Tibial nerve (tissue), 4 donors: ENCODE measurements around the gene PTK6. TPM values are rescaled to one million over a fixed set of nuclear protein-coding genes. Genes with fewer than 3 reads are reported as not detected.

ENCODE experiments used
- DNase-seq, 2 donors: peaks; one replicate each; pipeline ENCODE4 v3.0.0-alpha.2; 2019; ENCODE audit warnings: low spot score in 2 of 2
- H3K27ac ChIP-seq, 4 donors: fragments of 200-600 bp; sonication (generic) in 3 of 4; one replicate each; pipeline ENCODE4 v1.5.1; 2017 to 2019; ENCODE audit warnings: mild to moderate bottlenecking in 1 of 4
- H3K27me3 ChIP-seq, 2 donors: fragments of 200-600 bp; sonication (generic) in 1 of 2; one replicate each; pipeline versions ENCODE4 v1.5.1 to v1.6.0; 2017 to 2019
- H3K36me3 ChIP-seq, 3 donors: fragments of 200-600 bp; sonication (generic); one replicate each; pipeline ENCODE4 v1.5.1; 2018 to 2019
- H3K4me1 ChIP-seq, 4 donors: fragments of 200-600 bp; sonication (generic) in 3 of 4; one replicate each; pipeline ENCODE4 v1.5.1; 2017 to 2019
- H3K4me3 ChIP-seq, 4 donors: fragments of 200-600 bp; sonication (generic) in 3 of 4; one replicate each; pipeline ENCODE4 v1.5.1; 2017 to 2019; ENCODE audit warnings: mild to moderate bottlenecking in 1 of 4, moderate library complexity in 1 of 4
- H3K9me3 ChIP-seq, 4 donors: fragments of 200-600 bp; sonication (generic) in 3 of 4; one replicate each; pipeline ENCODE4 v1.5.1; 2017 to 2019
- EP300 ChIP-seq, 2 donors: sonication (generic); formaldehyde crosslinking; IDR thresholded peaks; one replicate each; pipeline ENCODE4 v1.6.1; 2017; ENCODE audit warnings: antibody characterized with exemption in 2 of 2, mild to moderate bottlenecking in 1 of 2
- POLR2A ChIP-seq, 2 donors: fragments of 450-650 bp; IDR thresholded peaks; one replicate each; pipeline ENCODE4 v1.6.1; 2017; ENCODE audit warnings: antibody characterized with exemption in 2 of 2, mild to moderate bottlenecking in 2 of 2, moderate library complexity in 2 of 2
- WGBS, 2 donors: methylation state at CpG; one replicate each; pipeline ENCODE4 v1.1.5; 2018; 5-methylcytosine and 5-hydroxymethylcytosine counted together
- total RNA-seq, 4 donors: library from RNA; depleted of rRNA; stranded (reverse); fragments of >200 nt; gene quantifications; one replicate each; pipeline ENCODE4 v1.1.0, GENCODE V29; 2016
- TF ChIP-seq, protein P1 (sequence below), 5 experiments: fragments of 200-600 bp in 3 of 5; fragments of 450-650 bp in 2 of 5; sonication (generic) in 3 of 5; IDR thresholded peaks; one replicate each; pipeline ENCODE4 v1.5.1; 2016 to 2019; ENCODE audit warnings: antibody characterized with exemption in 5 of 5, mild to moderate bottlenecking in 3 of 5, moderate library complexity in 2 of 5

The PTK6 gene
- total RNA-seq, 4 donors from 2014 or later, result 0.21 to 0.90 TPM; not detected in 2

DNA sequence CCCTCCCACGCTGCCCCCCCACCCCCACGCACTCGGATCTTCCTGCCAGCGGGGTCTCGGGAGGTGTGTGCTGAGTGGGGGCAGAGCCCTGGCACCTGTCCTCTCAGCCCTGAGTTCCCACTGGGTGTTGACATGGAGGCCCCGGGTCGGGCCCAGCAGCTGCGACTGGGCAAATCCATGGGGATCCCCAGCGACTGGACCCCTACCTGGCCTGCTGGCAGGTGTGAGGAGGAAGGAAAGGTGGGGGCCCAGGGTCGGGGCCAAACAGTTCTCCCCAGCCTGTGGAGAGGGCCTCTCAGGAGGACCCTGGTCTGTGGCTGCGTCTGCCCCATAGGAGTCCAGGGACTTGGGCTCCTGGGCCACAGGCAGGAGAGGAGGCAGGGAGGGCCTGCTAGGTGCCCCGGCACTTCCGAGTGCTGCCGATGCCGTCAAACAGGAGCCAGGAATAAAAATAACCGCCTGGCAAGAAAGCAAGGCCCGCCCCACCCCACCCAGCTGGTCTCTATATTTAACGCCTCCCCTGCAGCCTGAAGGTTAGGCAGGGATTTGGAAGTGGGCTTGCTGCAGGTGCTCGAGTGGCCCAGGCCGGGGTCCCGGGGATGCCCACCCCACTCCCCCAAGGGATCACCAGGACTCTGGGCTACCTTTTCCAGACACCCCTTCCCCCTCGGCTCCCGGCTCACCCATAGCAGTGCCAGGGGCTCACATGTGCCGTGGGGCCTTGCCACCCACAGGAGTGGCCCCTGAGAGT lies 36.9 kb downstream of the PTK6 start:
- no peak overlapping the region for H3K27ac ChIP-seq
- H3K9me3 ChIP-seq, result peaks cover 0 to 19% (median 0%) of the 10 kb centered on the region in 4 donors
- H3K36me3 ChIP-seq, result no peaks in the 10 kb centered on the region
- H3K4me1 ChIP-seq, result peaks cover 0 to 25% (median 7%) of the 10 kb centered on the region in 4 donors
- TF ChIP-seq, protein P1, sequence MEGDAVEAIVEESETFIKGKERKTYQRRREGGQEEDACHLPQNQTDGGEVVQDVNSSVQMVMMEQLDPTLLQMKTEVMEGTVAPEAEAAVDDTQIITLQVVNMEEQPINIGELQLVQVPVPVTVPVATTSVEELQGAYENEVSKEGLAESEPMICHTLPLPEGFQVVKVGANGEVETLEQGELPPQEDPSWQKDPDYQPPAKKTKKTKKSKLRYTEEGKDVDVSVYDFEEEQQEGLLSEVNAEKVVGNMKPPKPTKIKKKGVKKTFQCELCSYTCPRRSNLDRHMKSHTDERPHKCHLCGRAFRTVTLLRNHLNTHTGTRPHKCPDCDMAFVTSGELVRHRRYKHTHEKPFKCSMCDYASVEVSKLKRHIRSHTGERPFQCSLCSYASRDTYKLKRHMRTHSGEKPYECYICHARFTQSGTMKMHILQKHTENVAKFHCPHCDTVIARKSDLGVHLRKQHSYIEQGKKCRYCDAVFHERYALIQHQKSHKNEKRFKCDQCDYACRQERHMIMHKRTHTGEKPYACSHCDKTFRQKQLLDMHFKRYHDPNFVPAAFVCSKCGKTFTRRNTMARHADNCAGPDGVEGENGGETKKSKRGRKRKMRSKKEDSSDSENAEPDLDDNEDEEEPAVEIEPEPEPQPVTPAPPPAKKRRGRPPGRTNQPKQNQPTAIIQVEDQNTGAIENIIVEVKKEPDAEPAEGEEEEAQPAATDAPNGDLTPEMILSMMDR (IDR thresholded peaks at IDR 0.05), result no peak
- no peak for TF ChIP-seq POLR2A (IDR thresholded peaks at IDR 0.05)
- TF ChIP-seq EP300 (IDR thresholded peaks at IDR 0.05), result no peak
- peaks cover 0 to 86% of the 10 kb centered on the region in 2 donors for H3K27me3 ChIP-seq
- DNase-seq, result no peak
- WGBS, 2 donors, result 79 to 80% methylated on average over 20 to 24 of the region's 24 CpGs
- H3K4me3 ChIP-seq, result no peak overlapping the region

DNA sequence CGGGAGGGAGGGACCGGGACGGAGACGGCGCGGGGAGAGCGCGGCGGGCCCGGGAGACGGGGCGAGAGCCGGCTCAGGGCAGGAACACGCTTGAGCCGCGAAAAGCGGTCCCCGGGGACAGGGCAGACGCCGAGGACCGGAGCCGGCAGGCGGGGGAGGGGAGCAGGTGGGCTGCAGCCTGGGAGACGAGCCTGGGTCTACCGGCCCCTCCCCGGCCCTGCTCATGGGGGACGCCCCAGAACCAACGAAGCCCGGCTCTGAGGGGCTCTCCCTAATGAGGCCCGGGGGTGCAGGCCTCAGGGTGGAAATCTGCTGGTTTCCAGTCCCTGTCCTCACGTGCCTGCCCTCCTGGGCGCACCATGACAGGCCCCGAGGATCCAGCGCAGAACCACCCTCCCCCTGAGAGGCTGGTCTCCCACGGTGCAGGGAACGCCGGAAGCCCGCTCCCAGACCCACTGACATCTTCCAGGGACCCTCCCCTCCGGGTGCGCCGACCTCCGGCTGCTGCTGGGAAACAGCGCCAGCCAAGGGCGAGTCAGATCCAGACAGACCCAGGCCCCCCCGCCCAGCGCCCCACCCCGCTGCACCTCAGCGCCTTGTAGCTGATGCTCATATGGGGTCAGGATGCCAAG lies 37.7 kb downstream of the PTK6 start:
- no peak for DNase-seq
- WGBS, 2 donors, result 3 to 13% methylated on average over 15 to 40 of the region's 48 CpGs
- Histone ChIP-seq H3K36me3 (no peaks in the 10 kb centered on the region), H3K4me3 (peak overlapping the region in 3 of 4 donors; percentile 4 to 46 (median 37)), H3K27me3 (peaks cover 0 to 94% of the 10 kb centered on the region in 2 donors), H3K4me1 (peaks cover 0 to 25% (median 7%) of the 10 kb centered on the region in 4 donors), H3K27ac (no peak overlapping the region), H3K9me3 (peaks cover 0 to 10% (median 0%) of the 10 kb centered on the region in 4 donors)
- TF ChIP-seq, protein P1 (IDR thresholded peaks at IDR 0.05), result no peak
- no peak for TF ChIP-seq POLR2A (IDR thresholded peaks at IDR 0.05)
- TF ChIP-seq EP300 (IDR thresholded peaks at IDR 0.05), result no peak

DNA sequence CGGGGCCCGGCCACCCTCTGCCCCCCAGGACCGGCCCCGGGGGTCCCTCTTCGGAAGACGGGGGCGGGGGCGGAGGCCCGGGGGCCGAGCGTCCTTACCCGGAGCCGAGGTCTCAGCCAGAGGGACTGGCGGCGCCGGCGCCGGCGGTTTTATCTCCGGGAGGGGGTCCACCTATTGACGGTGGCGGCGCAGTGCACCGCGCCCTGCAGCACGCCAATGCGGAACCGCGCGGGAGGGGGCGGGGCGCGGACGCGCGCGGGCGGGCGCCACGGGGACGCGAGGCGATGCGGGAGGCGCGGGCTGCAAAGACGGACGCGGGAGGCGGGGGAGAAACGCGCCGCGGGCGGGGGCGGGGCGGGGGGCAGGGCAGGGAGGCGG lies 38.2 kb downstream of the PTK6 start, which contains the start of gene EEF1A2:
EEF1A2 (minus strand) TSS at position 124 of the 378 bp plus-strand sequence. CDS start 1,320 bp downstream, outside the sequence.
- peaks cover 0 to 5% (median 0%) of the 10 kb centered on the region in 4 donors for H3K9me3 ChIP-seq
- peaks cover 0 to 25% (median 7%) of the 10 kb centered on the region in 4 donors for H3K4me1 ChIP-seq
- H3K27ac ChIP-seq, result no peak within 1 kb of the TSS
- no peak for DNase-seq
- no peaks in the 10 kb centered on the region for H3K36me3 ChIP-seq
- 0% methylated on average over 8 of the region's 58 CpGs; no CpG with 5 or more reads in 1 of the 2 donors for WGBS, 2 donors
- peak within 1 kb of the TSS in 3 of 4 donors; percentile 4 to 46 (median 37) for H3K4me3 ChIP-seq
- TF ChIP-seq EP300 (IDR thresholded peaks at IDR 0.05), result no peak
- TF ChIP-seq, protein P1 (IDR thresholded peaks at IDR 0.05), result peak in 1 of 5 experiments; percentile 4
- H3K27me3 ChIP-seq, result peaks cover 0 to 90% of the 10 kb centered on the region in 2 donors

DNA sequence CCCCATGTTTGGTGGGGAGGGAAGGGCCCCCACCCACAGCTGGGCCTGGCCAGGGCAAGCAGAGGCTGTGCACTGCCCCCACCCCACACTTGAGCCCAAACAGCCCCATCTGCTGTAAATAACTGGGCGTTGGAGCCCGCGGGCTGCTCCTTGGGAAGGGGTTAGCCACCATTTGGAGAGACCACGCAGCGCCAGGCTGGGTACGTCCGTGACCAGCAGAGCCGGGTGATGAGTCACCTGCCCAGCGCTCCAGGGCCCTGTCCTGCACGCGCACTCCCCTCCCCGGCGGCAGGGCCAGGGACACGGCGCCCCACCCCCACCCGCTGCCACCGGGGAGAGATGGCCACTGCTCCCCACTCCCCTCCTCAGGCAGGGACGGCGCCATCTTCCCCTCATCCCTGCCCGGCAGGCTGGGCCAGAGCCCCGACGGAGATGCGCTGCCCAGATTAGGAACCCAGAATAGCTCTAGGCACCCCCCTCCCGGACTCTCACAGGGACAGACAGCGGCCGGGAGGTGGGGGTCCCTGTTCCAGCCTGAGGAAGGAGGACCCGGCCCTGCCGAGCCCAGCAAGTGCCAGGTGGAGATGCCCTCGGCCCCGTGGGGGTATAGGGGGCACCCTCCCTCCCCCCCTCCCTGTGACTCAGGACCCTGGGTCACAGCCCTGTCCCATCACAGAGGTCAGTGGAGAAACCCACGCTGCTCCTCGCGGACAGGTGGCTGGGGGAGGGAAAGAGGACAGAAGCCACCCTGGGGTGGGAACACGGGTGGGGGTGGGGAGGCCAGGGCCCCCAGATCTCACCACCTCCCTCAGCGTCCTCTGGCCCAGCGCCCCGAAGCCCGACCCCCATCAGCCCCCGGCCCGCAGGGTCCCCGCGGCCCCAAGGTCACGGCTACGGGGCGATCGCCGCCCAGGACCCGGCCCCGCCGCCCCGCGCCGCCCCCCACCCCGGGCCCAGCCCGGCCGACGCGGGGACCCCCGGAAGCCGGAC lies 38.9 kb downstream of the PTK6 start:
- H3K36me3 ChIP-seq, result no peaks in the 10 kb centered on the region
- 9 to 20% methylated on average over 7 to 38 of the region's 60 CpGs for WGBS, 2 donors
- no peaks in the 10 kb centered on the region for H3K9me3 ChIP-seq
- H3K27me3 ChIP-seq, result peaks cover 0 to 84% of the 10 kb centered on the region in 2 donors
- H3K4me3 ChIP-seq, result peak overlapping the region in 1 of 4 donors; percentile 46
- H3K27ac ChIP-seq, result no peak overlapping the region
- DNase-seq, result no peak
- TF ChIP-seq EP300 (IDR thresholded peaks at IDR 0.05), result no peak
- no peak for TF ChIP-seq POLR2A (IDR thresholded peaks at IDR 0.05)
- TF ChIP-seq, protein P1 (IDR thresholded peaks at IDR 0.05), result no peak
- peaks cover 0 to 25% (median 7%) of the 10 kb centered on the region in 4 donors for H3K4me1 ChIP-seq
